Naive B cell (primary cell): ENCODE data around the gene DGUOK. TPM values are rescaled to one million over a fixed set of nuclear protein-coding genes. Genes with fewer than 3 reads are reported as not detected.
"Not testable (repeated sequence)": the region's sequence is repeated elsewhere in the genome, so short reads cannot be mapped to it uniquely, and the experiment has no call there.

Experiments
- ATAC-seq, 2 donors: fragments of 150-1000 bp; cut with Tn5 transposase; 2 replicates each; pipeline ENCODE4 v1.10.0; 2021; ENCODE audit warnings: low read depth in 2 of 2, mild to moderate bottlenecking in 2 of 2, moderate library complexity in 2 of 2
- DNase-seq: peaks from one replicate; pipeline ENCODE4 v3.0.0; 2022
- H3K27ac Mint-ChIP-seq, 6 donors: one replicate each; pipeline ENCODE4 v1.8.0; 2020 to 2022; ENCODE audit warnings: mild to moderate bottlenecking in 6 of 6, mixed read lengths in 6 of 6, moderate library complexity in 5 of 6, inconsistent platforms in 2 of 6
- H3K27me3 Mint-ChIP-seq, 3 donors: one replicate each; pipeline ENCODE4 v1.8.0; 2021 to 2022; ENCODE audit warnings: mixed read lengths in 3 of 3, mild to moderate bottlenecking in 1 of 3
- H3K36me3 Mint-ChIP-seq, 2 donors: one replicate each; pipeline ENCODE4 v1.8.0; 2020 to 2022; ENCODE audit warnings: mixed read lengths in 2 of 2, inconsistent platforms in 1 of 2, mild to moderate bottlenecking in 1 of 2
- H3K4me1 Mint-ChIP-seq, 3 donors: one replicate each; pipeline ENCODE4 v1.8.0; 2020 to 2022; ENCODE audit warnings: mixed read lengths in 3 of 3, inconsistent platforms in 1 of 3, mild to moderate bottlenecking in 1 of 3, moderate library complexity in 1 of 3
- H3K4me3 Mint-ChIP-seq, 8 donors: one replicate each; pipeline ENCODE4 v1.8.0; 2020 to 2022; ENCODE audit warnings: mild to moderate bottlenecking in 8 of 8, mixed read lengths in 8 of 8, moderate library complexity in 8 of 8, inconsistent platforms in 2 of 8
- H3K9me3 Mint-ChIP-seq, 7 donors: one replicate each; pipeline ENCODE4 v1.8.0; 2020 to 2022; ENCODE audit warnings: mixed read lengths in 7 of 7, mild to moderate bottlenecking in 5 of 7, inconsistent platforms in 2 of 7, moderate library complexity in 1 of 7
- polyA plus RNA-seq, 6 donors: library from polyadenylated mRNA; unstranded; fragments of 300-500 nt; fragmentation: Illumina TruSeq; gene quantifications; one replicate each; pipeline ENCODE4 v1.2.3, GENCODE V29; 2021; ENCODE audit warnings: low read depth in 6 of 6

DGUOK gene
- polyA plus RNA-seq, 6 donors from 2014 or later: 192 to 245 (median 213) TPM

- H3K4me1 Mint-ChIP-seq: peaks cover 4 to 12% (median 6%) of the 10 kb centered on the region in 3 donors
- peaks cover 4 to 14% (median 10%) of the 10 kb centered on the region in 3 donors for H3K27me3 Mint-ChIP-seq
- DNase-seq (no peak), ATAC-seq (no peak)
- H3K27ac Mint-ChIP-seq: peak overlapping the region in 1 of 6 donors; percentile 83
- no peaks in the 10 kb centered on the region for H3K36me3 Mint-ChIP-seq
- no peaks in the 10 kb centered on the region for H3K9me3 Mint-ChIP-seq
- H3K4me3 Mint-ChIP-seq: no peak overlapping the region
These were observed 32.8 kb upstream of the DGUOK start for GRCh38 chr2:73893764-73894474.

GRCh38 chr2:73894475-73894850 is 32.2 kb upstream of the DGUOK start:
- Mint-ChIP-seq H3K4me1 (peaks cover 4 to 12% (median 6%) of the 10 kb centered on the region in 3 donors), H3K4me3 (no peak overlapping the region), H3K27ac (no peak overlapping the region), H3K27me3 (peaks cover 4 to 14% (median 10%) of the 10 kb centered on the region in 3 donors), H3K36me3 (no peaks in the 10 kb centered on the region), H3K9me3 (no peaks in the 10 kb centered on the region)
- no peak for ATAC-seq
- no peak for DNase-seq

- H3K27me3 Mint-ChIP-seq: peaks cover 4 to 16% (median 10%) of the 10 kb centered on the region in 3 donors
- H3K4me1 Mint-ChIP-seq: peaks cover 4 to 12% (median 6%) of the 10 kb centered on the region in 3 donors
- no peaks in the 10 kb centered on the region for H3K36me3 Mint-ChIP-seq
- H3K27ac Mint-ChIP-seq: no peak overlapping the region
- ATAC-seq (no peak), DNase-seq (no peak)
- H3K9me3 Mint-ChIP-seq: no peaks in the 10 kb centered on the region
- no peak overlapping the region for H3K4me3 Mint-ChIP-seq
These were observed 31.8 kb upstream of the DGUOK start for GRCh38 chr2:73894877-73895276.

DNA sequence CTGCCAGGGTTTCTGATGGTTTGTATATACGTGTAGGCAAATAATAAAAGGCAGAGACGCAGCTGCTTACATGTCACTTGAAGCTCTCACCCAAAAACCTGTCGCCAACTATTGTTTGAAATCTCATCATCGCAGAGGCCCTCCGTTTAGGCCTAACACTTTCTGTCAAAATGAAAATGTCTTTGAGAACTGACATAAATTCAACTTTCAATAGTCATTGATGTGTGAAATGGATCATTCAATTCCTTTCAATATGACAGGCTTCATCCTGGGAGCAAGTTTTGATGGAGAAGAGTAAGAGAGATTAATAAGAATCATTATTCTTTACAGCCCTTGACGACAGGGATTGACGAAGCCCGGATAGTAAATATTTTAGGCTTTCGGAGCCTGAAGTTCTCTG is 31.2 kb upstream of the DGUOK start:
- Mint-ChIP-seq H3K9me3 (no peaks in the 10 kb centered on the region), H3K27ac (no peak overlapping the region), H3K4me1 (peaks cover 4 to 12% (median 6%) of the 10 kb centered on the region in 3 donors), H3K4me3 (no peak overlapping the region), H3K36me3 (no peaks in the 10 kb centered on the region), H3K27me3 (peaks cover 4 to 22% (median 10%) of the 10 kb centered on the region in 3 donors)
- ATAC-seq (no peak), DNase-seq (no peak)

DNA sequence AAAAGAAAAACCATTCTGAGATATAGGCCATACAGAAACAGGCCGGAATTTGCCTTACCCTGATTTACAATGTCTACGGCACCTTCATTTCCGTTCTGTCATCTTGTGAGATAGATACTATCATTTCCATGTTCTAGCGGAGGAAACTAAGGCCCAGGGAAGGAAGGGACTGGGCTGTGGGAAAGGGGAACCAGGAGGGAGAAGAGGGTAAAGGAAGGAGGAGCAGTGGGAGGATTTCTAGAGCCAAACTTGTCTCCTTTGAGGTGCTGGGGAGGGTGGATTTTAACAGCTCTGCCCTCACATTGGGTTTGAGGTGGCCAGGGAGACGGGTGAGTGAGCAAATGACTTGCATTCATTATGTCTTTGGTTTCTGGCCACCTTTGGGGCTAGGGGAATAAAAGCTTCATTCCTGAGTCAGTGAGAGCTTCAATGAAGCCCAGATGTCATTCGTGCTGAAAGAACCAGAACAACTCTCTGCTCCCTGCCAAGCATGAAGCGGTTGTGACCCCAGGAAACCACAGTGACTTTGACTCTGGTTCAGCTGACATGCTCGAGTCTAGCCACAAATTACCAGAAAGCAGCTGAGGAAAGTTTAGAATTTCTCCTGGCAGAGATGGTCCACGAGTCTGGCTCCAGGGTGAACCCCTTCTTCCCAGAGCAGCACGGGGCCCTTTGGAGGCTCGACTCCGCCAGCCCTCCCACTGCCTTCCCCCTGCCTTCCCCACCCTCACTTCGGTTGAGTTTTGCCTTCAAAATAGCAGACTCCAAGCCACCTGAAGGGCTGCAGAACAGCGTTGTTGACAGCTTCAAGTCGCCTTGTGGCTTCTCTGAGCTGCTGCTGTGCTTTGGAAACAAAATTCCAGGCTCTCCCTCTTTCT is 30.1 kb upstream of the DGUOK start:
- H3K27me3 Mint-ChIP-seq: peaks cover 4 to 24% (median 12%) of the 10 kb centered on the region in 3 donors
- peaks cover 4 to 12% (median 6%) of the 10 kb centered on the region in 3 donors for H3K4me1 Mint-ChIP-seq

DNA sequence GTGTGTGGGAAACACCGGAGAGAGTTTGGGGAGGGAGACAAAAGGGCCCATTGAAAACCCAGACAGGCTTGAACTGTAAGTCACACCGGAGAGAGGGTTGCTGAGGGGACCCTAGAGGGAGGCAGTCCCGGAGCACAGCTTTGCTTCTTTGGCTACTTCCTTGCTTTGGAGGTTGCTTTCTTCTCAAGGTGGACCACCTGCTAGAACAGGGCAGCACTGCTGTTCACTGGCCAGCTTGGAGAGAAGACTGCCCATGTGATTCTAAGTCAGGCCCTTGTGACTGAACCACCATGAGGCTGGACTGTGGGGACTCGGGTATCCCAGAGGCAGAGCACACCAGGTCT is 29.5 kb upstream of the DGUOK start:
- H3K4me3 Mint-ChIP-seq: no peak overlapping the region
- no peaks in the 10 kb centered on the region for H3K36me3 Mint-ChIP-seq
- no peak overlapping the region for H3K27ac Mint-ChIP-seq
- H3K27me3 Mint-ChIP-seq: peaks cover 7 to 29% (median 13%) of the 10 kb centered on the region in 3 donors
- ATAC-seq: no peak
- no peaks in the 10 kb centered on the region for H3K9me3 Mint-ChIP-seq
- no peak for DNase-seq
- H3K4me1 Mint-ChIP-seq: peaks cover 4 to 12% (median 6%) of the 10 kb centered on the region in 3 donors

More for the DNA sequence above, 30.1 kb upstream of the DGUOK start:
- H3K4me3 Mint-ChIP-seq: peak overlapping the region in 1 of 8 donors; percentile 6
- ATAC-seq (peak in 1 of 2 donors; percentile 54), DNase-seq (no peak)
- peak overlapping the region in 4 of 6 donors; percentile 6 to 95 (median 66) for H3K27ac Mint-ChIP-seq
- no peaks in the 10 kb centered on the region for H3K36me3 Mint-ChIP-seq
- no peaks in the 10 kb centered on the region for H3K9me3 Mint-ChIP-seq

DNA sequence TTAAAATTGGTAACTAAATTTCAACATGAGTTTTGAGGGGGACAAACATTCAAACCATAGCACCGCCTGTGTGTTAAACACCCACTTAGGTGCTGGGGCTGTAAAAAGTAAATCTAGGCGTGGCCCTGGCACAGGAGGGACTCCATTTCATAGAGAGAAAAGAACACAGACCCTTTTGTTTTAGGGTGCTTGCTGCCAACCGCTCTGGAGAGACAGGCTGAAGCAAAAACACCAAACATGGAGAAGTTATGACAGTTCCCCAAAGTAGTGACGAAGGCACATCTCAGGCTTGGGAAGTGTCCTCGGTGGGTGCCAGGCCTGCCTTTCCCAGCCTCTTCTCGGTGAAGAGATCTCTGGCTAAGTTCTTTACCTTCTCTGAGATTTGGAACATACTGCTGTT is 28.7 kb upstream of the DGUOK start:
- DNase-seq (no peak), ATAC-seq (no peak)
- Mint-ChIP-seq H3K4me3 (no peak overlapping the region), H3K36me3 (no peaks in the 10 kb centered on the region), H3K27me3 (peaks cover 14 to 36% (median 20%) of the 10 kb centered on the region in 3 donors), H3K27ac (no peak overlapping the region), H3K9me3 (no peaks in the 10 kb centered on the region), H3K4me1 (peaks cover 4 to 12% (median 6%) of the 10 kb centered on the region in 3 donors)

GRCh38 chr2:73899801-73900336 is 26.8 kb upstream of the DGUOK start:
- DNase-seq: no peak
- H3K36me3 Mint-ChIP-seq: no peaks in the 10 kb centered on the region
- peaks cover 18 to 35% (median 20%) of the 10 kb centered on the region in 3 donors for H3K27me3 Mint-ChIP-seq
- peaks cover 4 to 12% (median 6%) of the 10 kb centered on the region in 3 donors for H3K4me1 Mint-ChIP-seq
- ATAC-seq: no peak
- no peak overlapping the region for H3K4me3 Mint-ChIP-seq
- H3K9me3 Mint-ChIP-seq: no peaks in the 10 kb centered on the region
- H3K27ac Mint-ChIP-seq: no peak overlapping the region

- Mint-ChIP-seq H3K4me3 (no peak overlapping the region), H3K27me3 (peaks cover 18 to 35% (median 20%) of the 10 kb centered on the region in 3 donors), H3K27ac (peak overlapping the region in 1 of 6 donors; percentile 30), H3K36me3 (no peaks in the 10 kb centered on the region), H3K9me3 (no peaks in the 10 kb centered on the region), H3K4me1 (peaks cover 4 to 10% (median 5%) of the 10 kb centered on the region in 3 donors)
- ATAC-seq (no peak), DNase-seq (no peak)
These were observed 25.5 kb upstream of the DGUOK start for GRCh38 chr2:73901143-73901542.

GRCh38 chr2:73902284-73902683 is 24.4 kb upstream of the DGUOK start:
- Mint-ChIP-seq H3K4me1 (peaks cover 0 to 2% (median 0%) of the 10 kb centered on the region in 3 donors), H3K4me3 (no peak overlapping the region), H3K27me3 (peaks cover 18 to 35% (median 20%) of the 10 kb centered on the region in 3 donors), H3K27ac (no peak overlapping the region), H3K36me3 (no peaks in the 10 kb centered on the region), H3K9me3 (no peaks in the 10 kb centered on the region)
- DNase-seq: no peak
- ATAC-seq: no peak

DNA sequence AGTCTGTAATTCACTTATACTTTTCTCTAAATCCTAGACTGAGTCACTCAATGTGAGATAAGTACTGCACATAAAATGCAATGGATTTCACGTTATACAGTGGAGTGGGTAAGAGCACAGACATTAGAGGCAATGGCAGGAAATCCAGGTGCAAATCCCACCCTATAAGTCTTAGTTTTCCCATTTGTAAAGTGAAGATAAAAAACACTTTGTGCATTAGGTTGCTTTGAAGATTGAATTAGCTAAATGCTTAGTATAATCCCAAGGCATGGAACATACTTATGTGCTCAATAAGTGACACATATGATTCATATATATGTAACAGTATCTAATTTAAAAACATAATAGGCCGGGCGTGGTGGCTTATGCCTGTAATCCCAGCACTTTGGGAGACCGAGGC is 23.4 kb upstream of the DGUOK start:
- Mint-ChIP-seq H3K36me3 (no peaks in the 10 kb centered on the region), H3K27ac (no peak overlapping the region), H3K4me1 (peaks cover 0 to 5% (median 4%) of the 10 kb centered on the region in 3 donors), H3K4me3 (no peak overlapping the region), H3K27me3 (peaks cover 15 to 35% (median 20%) of the 10 kb centered on the region in 3 donors), H3K9me3 (no peaks in the 10 kb centered on the region)
- ATAC-seq (no peak), DNase-seq (no peak)

DNA sequence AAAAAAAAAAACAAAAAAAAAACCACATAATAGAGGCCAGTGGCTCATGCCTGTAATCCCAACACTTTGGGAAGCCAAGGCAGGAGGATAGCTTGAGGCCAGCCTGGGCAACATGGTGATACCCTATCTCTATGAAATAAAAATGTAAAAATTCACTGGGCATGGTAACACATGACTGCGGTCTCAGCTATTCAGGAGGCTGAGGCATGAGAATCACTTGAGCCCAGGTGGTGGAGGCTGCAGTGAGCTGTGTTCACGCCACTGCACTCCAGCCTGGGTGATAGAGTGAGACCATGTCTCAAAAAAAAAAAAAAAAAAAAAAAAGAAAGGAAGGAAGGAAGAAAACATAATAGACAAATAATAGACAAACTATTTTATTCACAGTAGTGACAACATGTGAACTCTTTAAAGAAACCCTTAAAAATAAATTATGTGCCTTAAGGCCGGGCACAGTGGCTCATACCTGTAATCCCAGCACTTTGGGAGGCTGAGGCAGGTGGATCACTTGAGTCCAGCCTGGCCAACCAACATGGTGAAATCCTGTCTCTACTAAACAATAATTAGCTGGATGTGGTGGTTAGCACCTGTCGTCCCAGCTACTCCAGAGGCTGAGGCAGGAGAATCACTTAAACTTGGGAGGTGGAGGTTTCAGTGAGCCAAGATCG is 22.6 kb upstream of the DGUOK start:
- H3K4me3 Mint-ChIP-seq, H3K36me3 Mint-ChIP-seq: not testable (repeated sequence)

DNA sequence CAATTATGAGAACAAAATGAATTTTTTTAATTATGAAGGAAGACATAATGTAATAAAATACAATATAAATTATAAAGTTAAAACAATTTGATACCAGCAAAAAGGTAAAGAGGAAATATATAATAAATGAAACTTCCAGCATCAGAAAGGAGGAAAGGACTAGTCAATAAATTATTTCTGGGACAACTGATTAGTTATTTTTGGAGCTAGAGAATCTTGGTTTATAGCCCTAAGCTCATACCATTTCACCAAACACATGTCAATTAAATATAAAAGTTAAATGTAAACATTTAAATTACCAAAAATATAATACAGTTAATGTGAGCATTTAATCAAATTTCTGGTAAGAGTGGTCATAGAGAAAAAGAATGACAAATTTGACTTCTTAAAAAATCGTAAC is 21.7 kb upstream of the DGUOK start:
- Mint-ChIP-seq H3K27me3 (peaks cover 15 to 32% (median 20%) of the 10 kb centered on the region in 3 donors), H3K27ac (no peak overlapping the region), H3K4me1 (peaks cover 0 to 5% (median 4%) of the 10 kb centered on the region in 3 donors), H3K4me3 (no peak overlapping the region), H3K36me3 (no peaks in the 10 kb centered on the region), H3K9me3 (no peaks in the 10 kb centered on the region)
- ATAC-seq (no peak), DNase-seq (no peak)

More for the DNA sequence above, 22.6 kb upstream of the DGUOK start:
- not testable (repeated sequence) for H3K9me3 Mint-ChIP-seq, ATAC-seq, H3K4me1 Mint-ChIP-seq, H3K27ac Mint-ChIP-seq, DNase-seq
- H3K27me3 Mint-ChIP-seq: peaks cover 15 to 35% (median 20%) of the 10 kb centered on the region in 3 donors
